Erythroblast (primary cell): ENCODE measurements around the gene ARL2.
"Not testable (repeated sequence)": the region's sequence is repeated elsewhere in the genome, so short reads cannot be mapped to it uniquely, and the experiment has no call there.

Experiments used
- DNase-seq, 2 experiments: peaks; one replicate each; lab custom pipeline; 2025; lab: John Stamatoyannopoulos, UW
- GATA1 ChIP-seq: IDR thresholded peaks from 2 replicates; pipeline ENCODE4 v1.6.1; 2011; ENCODE audit warnings: low read depth, mild to moderate bottlenecking, control low read depth, low read length, moderate library complexity
- POLR2A ChIP-seq: IDR thresholded peaks from 2 replicates; pipeline ENCODE4 v1.6.1; 2011; ENCODE audit warnings: mild to moderate bottlenecking, low read length

Gene ARL2

GRCh38 chr11:64996710-64997380, 17.1 kb upstream of the ARL2 start, which contains the start of gene BATF2:
BATF2 (minus strand) TSS chr11:64996971; CDS start chr11:64996914, 57 bp downstream.
- DNase-seq = peak; percentile 42 to 57
- TF ChIP-seq GATA1 (no peak), POLR2A (no peak)

- DNase-seq = peak in 1 of 2 experiments; percentile 20
Observed at GRCh38 chr11:64998141-64998540, 15.8 kb upstream of the ARL2 start.

GRCh38 chr11:64998690-64999431, 15.1 kb upstream of the ARL2 start:
- no peak for DNase-seq
- no peak for TF ChIP-seq GATA1
- TF ChIP-seq POLR2A = no peak

More at GRCh38 chr11:64998141-64998540, 15.8 kb upstream of the ARL2 start:
- TF ChIP-seq GATA1 = no peak
- TF ChIP-seq POLR2A = no peak

- no peak for TF ChIP-seq POLR2A
- TF ChIP-seq GATA1 = no peak
- DNase-seq = no peak
Observed at GRCh38 chr11:64999478-64999877, 14.5 kb upstream of the ARL2 start.

- TF ChIP-seq POLR2A (no peak), GATA1 (no peak)
- no peak for DNase-seq
Observed at GRCh38 chr11:65002706-65003105, 11.3 kb upstream of the ARL2 start.

- TF ChIP-seq GATA1 = no peak
- no peak for TF ChIP-seq POLR2A
- no peak for DNase-seq
Observed at GRCh38 chr11:65003282-65003681, 10.7 kb upstream of the ARL2 start.

GRCh38 chr11:65003968-65004367, 10.0 kb upstream of the ARL2 start:
- DNase-seq = not testable (repeated sequence)

GRCh38 chr11:65008016-65008415, 5.9 kb upstream of the ARL2 start:
- TF ChIP-seq GATA1 (no peak), POLR2A (no peak)
- no peak for DNase-seq

GRCh38 chr11:65008873-65009272, 5.1 kb upstream of the ARL2 start:
- DNase-seq = no peak
- TF ChIP-seq POLR2A (no peak), GATA1 (no peak)

- peak; percentile 93 to 96 for DNase-seq
- TF ChIP-seq POLR2A (peak; percentile 74), GATA1 (no peak)
Observed at GRCh38 chr11:65013130-65013887, 651 bp upstream of the ARL2 start.

- peak; percentile 77 to 82 for DNase-seq
- TF ChIP-seq GATA1 (no peak), POLR2A (no peak)
Observed at GRCh38 chr11:65014726-65015227, 817 bp downstream of the ARL2 start.

GRCh38 chr11:65016705-65017104, 2.7 kb downstream of the ARL2 start:
- DNase-seq = no peak
- TF ChIP-seq GATA1 (no peak), POLR2A (no peak)

GRCh38 chr11:65017937-65018336, 4.0 kb downstream of the ARL2 start:
- TF ChIP-seq POLR2A = no peak
- no peak for TF ChIP-seq GATA1
- DNase-seq = no peak
